Measurements from ENCODE around the gene UBE2H. TPM values are rescaled to one million over a fixed set of nuclear protein-coding genes. Genes with fewer than 3 reads are reported as not detected.

UBE2H gene
- total RNA-seq (2021), result 67.5 and 75.1 TPM in 2 replicates
- long read RNA-seq, full-length matches to known transcripts, result 13 of 42 reads
- long read RNA-seq, partial matches to known transcripts, result 4 of 42 reads
- long read RNA-seq, other reads (novel, unspliced or antisense), result 25 of 42 reads

DNA sequence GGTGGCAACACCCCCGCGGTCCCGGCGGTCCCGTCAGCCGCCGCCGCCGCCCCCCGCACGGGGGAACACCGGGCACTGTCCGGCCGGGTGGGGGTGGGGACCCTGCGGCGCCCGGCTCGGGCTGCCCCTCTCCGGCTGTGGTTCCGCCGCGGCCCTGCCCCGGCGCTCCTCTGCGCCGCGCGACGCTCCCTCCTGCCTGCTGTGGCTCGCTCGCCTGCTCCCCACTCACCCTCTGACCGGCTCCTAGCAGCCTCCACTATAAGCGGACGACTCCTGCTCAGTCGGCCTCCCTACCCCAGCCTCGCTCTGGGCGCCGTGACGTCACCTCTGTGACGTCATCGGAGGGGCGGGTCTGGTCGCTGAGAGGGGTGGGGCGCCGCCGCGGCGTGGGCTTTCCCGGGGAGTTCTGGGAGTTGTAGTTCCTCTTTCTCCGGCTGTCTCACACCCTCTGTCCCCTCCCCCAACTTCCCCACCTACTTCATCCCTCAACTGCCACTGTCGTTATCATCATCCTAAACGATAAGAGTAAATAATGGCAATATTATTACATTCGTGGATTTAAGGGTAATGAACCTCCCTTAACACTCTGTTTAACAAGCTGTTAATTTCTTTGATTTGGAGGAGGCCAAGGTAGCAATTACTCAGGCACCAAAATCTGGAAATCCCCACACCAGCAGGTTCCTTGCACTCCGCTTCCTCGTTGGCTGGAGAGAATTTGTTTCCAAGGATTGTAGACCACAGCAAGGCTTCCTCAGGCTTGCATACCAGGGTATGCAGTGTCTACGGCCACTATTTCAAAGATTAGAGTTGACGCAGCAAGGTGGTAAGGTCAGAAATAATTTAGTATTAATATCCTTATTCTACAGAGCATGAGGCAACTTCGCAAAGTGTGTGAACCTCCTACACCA lies at the start of gene UBE2H:
UBE2H (minus strand) TSS at position 308 of the 908 bp plus-strand sequence. CDS start 405 bp downstream, outside the sequence.
- TF ChIP-seq, protein P1, sequence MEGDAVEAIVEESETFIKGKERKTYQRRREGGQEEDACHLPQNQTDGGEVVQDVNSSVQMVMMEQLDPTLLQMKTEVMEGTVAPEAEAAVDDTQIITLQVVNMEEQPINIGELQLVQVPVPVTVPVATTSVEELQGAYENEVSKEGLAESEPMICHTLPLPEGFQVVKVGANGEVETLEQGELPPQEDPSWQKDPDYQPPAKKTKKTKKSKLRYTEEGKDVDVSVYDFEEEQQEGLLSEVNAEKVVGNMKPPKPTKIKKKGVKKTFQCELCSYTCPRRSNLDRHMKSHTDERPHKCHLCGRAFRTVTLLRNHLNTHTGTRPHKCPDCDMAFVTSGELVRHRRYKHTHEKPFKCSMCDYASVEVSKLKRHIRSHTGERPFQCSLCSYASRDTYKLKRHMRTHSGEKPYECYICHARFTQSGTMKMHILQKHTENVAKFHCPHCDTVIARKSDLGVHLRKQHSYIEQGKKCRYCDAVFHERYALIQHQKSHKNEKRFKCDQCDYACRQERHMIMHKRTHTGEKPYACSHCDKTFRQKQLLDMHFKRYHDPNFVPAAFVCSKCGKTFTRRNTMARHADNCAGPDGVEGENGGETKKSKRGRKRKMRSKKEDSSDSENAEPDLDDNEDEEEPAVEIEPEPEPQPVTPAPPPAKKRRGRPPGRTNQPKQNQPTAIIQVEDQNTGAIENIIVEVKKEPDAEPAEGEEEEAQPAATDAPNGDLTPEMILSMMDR (conservative IDR thresholded peaks at IDR 0.05), result no peak
- WGBS (ENCODE audit: extremely low coverage, insufficient read length, low lambda C conversion rate), result no CpG with 5 or more reads among the region's 58 CpGs
- H3T11ph ChIP-seq (ENCODE audit: low read length), result no peak within 1 kb of the TSS
- H2AFZ ChIP-seq (ENCODE audit: low read length), result peak within 1 kb of the TSS; percentile 79
- H3K4me3 Mint-ChIP-seq, result peak within 1 kb of the TSS; percentile 97 to 100
- H3K23me2 ChIP-seq (ENCODE audit: insufficient read length, low read depth, low read length, poor library complexity, severe bottlenecking), result peaks cover 25% of the 10 kb centered on the region
- no peaks in the 10 kb centered on the region for H3K79me1 ChIP-seq (ENCODE audit: insufficient read depth, low read depth, low read length, poor library complexity, severe bottlenecking)
- peaks cover 15% of the 10 kb centered on the region; the same call in 1 of the 2 replicates for H3K79me2 ChIP-seq (ENCODE audit: insufficient read depth, low read length)
- DNase-seq, result peak; percentile 92
- H3K4me2 ChIP-seq (ENCODE audit: insufficient read depth, insufficient read length, low read length), result peak within 1 kb of the TSS; percentile 97
- H3K9ac ChIP-seq (ENCODE audit: extremely low read depth, insufficient read length, low read length), result peak within 1 kb of the TSS; percentile 80
- H2BK120ac ChIP-seq (ENCODE audit: low read depth, low read length, poor library complexity, severe bottlenecking), result no peak within 1 kb of the TSS
- H3K14ac ChIP-seq (ENCODE audit: insufficient read depth, low read length), result peak within 1 kb of the TSS; percentile 62
- H4K8ac ChIP-seq (replicated peaks; ENCODE audit: insufficient read length, low read depth, low read length), result no peak within 1 kb of the TSS
- no peaks in the 10 kb centered on the region for H4K20me1 ChIP-seq (ENCODE audit: control insufficient read depth, insufficient read depth, insufficient read length)
- H3K27me3 Mint-ChIP-seq (ENCODE audit: low read depth), result no peaks in the 10 kb centered on the region
- H2BK12ac ChIP-seq (ENCODE audit: insufficient read length, low read depth, low read length), result no peak within 1 kb of the TSS
- no peak within 1 kb of the TSS for H3K4ac ChIP-seq (ENCODE audit: low read depth, low read length)
- H2BK20ac ChIP-seq (ENCODE audit: low read depth, low read length, poor library complexity, severe bottlenecking), result no peak within 1 kb of the TSS
- H2AK5ac ChIP-seq (ENCODE audit: insufficient read length, low read length), result no peak within 1 kb of the TSS
- peaks cover 0 to 3% (median 2%) of the 10 kb centered on the region in 3 experiments; a peak in 4 of 7 replicates for H3K36me3 Mint-ChIP-seq (ENCODE audit: insufficient read depth in 1 of 3, low read depth in 3 of 3)
- no peaks in the 10 kb centered on the region for H3K9me3 ChIP-seq (ENCODE audit: control insufficient read depth, low read depth, low read length)
- H3K4me1 ChIP-seq (ENCODE audit: insufficient read depth, low read length), result peaks cover 4% of the 10 kb centered on the region; the same call in 1 of the 2 replicates
- peak within 1 kb of the TSS; percentile 31 for H3K18ac ChIP-seq (ENCODE audit: insufficient read length, low read depth, low read length)
- H3K9me3 Mint-ChIP-seq, result no peaks in the 10 kb centered on the region; a peak in 1 of 5 replicates
- no peak within 1 kb of the TSS for H3K23ac ChIP-seq (ENCODE audit: insufficient read length, low read depth, low read length)
- H3K27ac Mint-ChIP-seq, result peak within 1 kb of the TSS; percentile 97 to 99 (median 99)
- peaks cover 13 to 14% of the 10 kb centered on the region in 2 experiments for H3K4me1 Mint-ChIP-seq
- no peak within 1 kb of the TSS for H2BK5ac ChIP-seq (ENCODE audit: insufficient read length, low read length)
- H3K27me3 ChIP-seq (ENCODE audit: insufficient read depth, low read length), result no peaks in the 10 kb centered on the region
- no peak within 1 kb of the TSS for H3K56ac ChIP-seq (ENCODE audit: insufficient read length, low read depth, low read length)
- H2BK15ac ChIP-seq (ENCODE audit: low read depth, low read length), result no peak within 1 kb of the TSS
- H4K91ac ChIP-seq (ENCODE audit: insufficient read length, low read depth, low read length), result no peak within 1 kb of the TSS
- H4K5ac ChIP-seq (ENCODE audit: insufficient read length, low read depth, low read length), result no peak within 1 kb of the TSS
- H3K27ac ChIP-seq (ENCODE audit: insufficient read length, low read depth, low read length), result no peak within 1 kb of the TSS
